DMS 273 (cell line): Measurements from ENCODE around the gene SMAD7.
"Not testable (repeated sequence)": the region's sequence is repeated elsewhere in the genome, so short reads cannot be mapped to it uniquely, and the experiment has no call there.

Source experiments
- DNase-seq: peaks from one replicate; lab custom pipeline; 2025; ENCODE audit not compliant: unreplicated experiment; lab: John Stamatoyannopoulos, UW

The SMAD7 gene

DNA sequence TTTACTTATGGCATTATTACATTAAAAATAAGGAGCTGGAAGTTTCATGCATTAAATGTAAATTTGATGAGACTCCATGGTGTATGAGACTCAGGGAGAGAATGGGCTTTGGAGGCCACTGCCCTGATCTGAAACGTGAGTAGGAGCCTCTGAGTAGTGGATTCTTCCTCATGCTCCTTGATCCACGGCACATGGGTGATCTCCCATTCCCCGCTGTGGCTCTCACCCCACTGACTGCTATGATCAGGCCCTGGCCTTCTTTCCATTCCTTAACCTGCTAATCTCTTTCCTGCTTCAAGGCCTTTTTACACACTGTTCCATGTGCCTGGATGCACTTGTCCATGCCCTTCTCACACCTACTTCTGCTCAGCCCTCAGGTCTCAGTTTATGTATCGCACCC lies 68.4 kb downstream of the SMAD7 start:
- no peak for DNase-seq

DNA sequence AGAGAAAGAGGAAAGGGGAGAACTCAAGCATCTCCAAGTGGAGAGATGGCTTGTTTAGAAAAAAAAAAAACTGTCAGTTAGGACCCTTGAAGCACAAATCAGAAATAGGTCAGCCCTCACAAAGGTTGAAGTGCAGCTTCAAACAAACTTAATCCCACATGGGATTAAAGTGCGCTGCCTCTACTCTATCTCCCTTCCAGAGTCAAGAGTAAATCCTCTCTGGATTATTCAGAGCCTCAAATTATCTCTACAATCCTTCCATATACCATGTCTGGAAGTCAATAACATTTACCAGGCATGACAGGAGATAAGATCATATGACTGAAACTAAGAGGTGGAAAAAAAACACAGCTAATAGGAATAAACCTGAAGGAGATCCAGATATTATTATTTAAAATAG lies 69.8 kb downstream of the SMAD7 start:
- DNase-seq = no peak

DNA sequence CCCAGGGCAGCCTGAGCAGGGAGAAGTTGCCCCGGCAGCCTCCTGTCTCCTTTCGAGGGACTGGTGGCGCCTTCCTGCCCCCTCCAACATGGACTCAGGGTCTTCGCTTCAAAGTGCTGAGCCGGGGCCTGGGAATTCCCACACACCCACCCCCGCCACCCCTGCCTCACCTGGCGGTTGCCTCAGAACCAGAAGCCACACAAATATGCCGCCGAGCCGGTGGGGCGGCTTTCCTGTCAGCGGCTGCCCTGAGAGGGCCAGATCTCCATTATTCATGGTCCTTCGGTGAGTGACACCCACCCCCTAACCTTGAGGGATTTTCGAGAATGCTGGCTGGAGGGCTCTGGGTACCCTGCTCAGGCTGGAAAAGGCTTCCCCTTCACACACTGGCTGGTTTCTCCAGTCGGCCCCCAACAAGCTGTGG lies 71.7 kb downstream of the SMAD7 start:
- DNase-seq = no peak

DNA sequence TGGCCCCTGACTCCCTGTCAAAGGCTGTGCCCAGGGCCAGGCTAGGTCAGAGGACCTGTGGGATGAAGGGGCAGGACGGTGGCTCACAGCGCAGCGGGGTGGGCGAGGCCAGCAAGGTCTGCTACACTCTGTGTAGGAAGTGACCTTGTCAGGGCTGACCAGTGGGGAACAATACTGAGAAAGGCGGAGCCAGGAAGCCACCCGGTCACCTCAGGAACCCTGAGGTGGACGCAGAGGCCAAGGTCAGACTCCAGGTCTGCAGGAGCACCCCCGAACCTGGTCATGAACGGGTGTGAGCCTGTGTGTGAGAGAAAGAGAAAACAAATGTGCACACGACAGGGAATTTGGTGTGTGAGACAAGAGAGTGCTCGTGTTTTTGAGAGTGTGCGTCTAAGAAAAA lies 72.3 kb downstream of the SMAD7 start:
- no peak for DNase-seq

DNA sequence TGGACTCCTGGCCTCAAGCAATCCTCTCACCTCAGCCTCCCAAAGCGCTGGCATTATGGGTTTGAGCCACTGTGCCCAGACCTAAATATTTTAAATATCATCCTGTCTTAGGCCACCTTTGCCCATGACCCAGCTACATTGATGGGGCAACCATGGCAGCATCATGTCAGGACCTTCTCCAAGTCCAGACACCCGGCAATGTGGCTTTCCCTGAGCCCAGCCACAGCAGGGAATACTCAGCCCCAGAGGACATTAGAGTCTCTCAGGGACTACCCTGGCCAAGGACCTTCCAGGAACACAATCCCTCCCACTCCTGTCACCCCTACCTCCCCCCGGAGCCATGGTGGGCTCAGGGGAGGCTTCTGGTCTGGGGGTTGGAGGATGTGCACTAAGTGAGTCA lies 72.8 kb downstream of the SMAD7 start:
- no peak for DNase-seq

DNA sequence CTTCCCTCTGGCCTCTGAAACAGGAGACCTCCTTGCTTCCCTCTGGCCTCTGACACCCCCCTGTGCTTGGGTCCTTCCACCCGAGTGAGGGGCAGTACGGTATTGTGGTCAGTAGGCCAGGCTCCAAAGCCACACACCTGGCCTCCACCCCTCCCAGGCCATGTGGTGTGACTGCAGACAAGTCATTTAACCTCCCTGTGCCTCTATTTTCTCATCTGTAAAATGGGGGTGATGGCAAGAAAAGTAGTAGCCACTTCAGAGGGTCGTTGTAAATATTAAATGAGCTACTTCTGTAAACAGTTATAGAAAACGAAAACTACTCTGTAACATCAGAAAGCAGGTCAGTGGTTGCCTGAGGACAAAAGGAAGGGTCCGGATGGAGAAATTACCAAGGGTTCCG lies 74.2 kb downstream of the SMAD7 start:
- no peak for DNase-seq

DNA sequence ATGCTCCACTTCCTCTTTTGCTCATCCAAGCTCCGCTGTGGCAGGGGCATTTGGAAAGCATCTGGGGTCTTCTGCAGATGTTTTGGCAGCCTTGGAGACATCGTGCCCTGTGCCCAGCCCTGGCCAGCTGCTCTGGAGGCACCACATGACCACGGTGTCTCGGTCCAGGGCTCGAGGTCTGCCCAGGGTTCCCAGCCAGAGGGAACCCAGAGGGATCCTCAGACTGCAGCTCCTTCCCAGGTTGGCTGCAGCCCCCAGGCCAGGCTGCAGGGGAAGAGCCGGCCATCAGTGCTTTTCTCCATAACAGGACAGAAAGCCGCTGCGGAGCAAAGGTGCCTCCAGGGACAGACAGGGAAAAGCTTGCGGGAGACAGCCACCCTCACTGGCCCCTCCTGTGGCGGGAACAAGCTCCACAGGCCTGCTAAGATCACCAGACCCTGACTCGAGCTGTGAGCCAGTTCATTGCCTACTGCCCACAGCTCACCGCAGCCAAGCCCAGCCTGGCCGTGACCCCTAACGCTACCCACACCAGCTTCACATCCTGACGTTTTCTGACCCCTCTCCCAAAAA lies 74.7 kb downstream of the SMAD7 start:
- no peak for DNase-seq

DNA sequence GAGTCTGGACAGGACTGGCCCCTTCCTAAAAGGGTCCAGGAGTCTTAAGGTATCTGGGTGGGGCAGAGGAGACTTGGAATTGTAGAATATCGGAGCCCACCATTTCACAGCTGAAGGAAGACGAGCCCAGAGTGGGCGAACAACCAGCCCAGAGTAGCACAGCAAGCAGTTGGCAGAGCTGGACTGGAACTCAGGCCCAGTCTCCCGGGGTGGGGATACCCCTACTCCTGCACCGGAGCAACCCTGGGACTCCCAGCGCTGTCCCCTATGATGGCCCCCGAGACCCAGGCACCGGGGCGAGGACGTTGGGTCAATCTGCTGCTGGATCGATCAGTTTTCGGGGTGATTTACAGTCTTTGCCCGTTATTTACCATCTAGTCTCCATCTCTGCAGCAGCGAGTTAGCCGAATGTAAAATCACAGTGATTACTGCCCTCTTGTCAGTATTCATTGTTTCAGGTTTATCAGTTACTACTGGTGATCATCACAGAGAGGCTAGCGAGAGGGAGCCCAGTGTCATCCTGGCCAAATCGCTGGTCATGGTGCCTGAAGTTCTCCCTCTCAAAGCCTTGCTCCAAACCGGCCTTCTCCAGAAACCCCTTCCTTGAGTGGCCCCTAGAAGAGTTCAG lies 75.3 kb downstream of the SMAD7 start:
- DNase-seq = no peak

DNA sequence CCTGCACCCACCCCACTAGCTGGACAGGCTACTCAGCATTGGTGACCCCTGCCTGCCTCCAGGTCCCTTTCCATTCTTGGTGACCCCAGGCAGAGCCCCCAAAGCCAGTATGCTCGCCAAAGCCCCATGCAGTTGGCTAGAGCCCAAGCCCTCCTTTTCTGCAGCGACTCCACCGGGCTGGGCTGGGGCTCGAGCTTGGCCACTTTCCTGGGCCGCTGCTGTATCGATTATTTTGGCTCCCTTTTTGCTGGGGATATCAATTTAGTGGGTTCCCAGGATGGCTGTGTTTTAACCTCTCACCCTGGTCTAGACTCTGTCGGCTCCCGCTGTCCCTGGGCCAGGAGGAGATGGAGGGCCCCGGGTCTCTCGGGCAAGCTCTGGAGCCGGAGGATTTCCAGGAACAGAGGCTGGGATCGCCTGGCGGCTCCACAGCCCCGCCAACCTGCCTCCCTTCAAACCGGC lies 76.0 kb downstream of the SMAD7 start:
- DNase-seq = no peak

DNA sequence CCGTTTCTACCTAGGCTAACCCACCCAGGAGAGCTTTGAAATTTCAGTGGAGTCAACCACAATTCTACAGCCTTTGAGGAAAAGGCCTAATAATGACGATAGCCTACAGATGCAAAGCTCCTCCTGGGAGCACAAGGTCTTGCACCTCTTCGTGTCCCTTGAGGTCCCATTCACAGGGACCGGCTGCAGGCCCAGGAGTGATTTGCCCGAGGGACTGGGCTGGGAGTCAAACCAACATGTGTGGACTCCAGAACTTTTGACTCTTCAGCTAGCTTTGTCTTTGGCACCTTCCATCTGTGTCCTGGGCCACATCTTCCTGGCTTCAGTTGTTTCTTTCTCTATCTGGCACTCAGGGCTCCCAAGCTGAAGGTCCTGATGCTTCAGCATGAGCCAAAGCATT lies 76.5 kb downstream of the SMAD7 start:
- DNase-seq = no peak

DNA sequence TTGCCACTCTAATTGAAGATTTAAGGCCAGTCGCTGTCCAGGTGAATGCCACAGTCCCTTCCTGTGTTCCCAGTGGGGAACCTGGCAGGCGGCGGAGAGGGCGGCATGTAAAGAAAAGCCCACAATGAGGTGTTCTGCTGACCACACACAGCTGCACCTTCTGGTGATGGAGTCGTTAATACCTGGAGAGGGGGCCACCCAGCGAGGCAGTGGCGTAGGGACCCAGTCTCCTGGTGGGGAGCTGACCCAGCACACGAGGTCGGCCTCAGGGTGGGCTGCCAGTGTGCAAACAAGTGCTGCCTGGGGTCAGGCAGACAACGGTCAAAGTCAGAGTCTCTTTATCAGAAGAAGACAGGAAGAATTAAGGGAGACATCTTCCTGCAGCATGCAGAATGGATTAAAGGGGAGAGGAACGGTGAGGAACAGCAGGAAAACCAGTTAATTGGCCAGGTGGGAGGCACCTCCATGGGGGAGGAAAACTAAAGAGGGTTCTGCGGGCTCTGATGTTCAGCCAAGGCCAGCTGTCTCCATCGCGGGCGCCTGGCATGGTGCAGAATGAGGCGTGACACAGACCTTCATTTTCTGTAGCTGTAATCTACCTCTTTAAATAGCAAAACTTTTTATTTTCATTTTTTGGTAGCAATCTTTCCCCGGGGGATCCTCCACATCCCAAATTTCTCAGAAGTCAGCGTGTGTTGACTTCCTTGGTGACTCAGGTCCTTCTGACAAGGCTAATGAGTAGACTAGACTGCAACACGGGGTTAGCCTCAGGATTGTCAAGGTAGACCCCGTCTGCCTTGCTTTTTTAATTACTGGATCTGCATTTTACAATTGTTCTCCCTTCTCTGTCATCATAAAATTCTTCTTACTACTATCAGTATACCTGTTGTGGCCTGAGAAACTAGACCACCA lies 78.3 kb downstream of the SMAD7 start:
- DNase-seq = peak; percentile 64

DNA sequence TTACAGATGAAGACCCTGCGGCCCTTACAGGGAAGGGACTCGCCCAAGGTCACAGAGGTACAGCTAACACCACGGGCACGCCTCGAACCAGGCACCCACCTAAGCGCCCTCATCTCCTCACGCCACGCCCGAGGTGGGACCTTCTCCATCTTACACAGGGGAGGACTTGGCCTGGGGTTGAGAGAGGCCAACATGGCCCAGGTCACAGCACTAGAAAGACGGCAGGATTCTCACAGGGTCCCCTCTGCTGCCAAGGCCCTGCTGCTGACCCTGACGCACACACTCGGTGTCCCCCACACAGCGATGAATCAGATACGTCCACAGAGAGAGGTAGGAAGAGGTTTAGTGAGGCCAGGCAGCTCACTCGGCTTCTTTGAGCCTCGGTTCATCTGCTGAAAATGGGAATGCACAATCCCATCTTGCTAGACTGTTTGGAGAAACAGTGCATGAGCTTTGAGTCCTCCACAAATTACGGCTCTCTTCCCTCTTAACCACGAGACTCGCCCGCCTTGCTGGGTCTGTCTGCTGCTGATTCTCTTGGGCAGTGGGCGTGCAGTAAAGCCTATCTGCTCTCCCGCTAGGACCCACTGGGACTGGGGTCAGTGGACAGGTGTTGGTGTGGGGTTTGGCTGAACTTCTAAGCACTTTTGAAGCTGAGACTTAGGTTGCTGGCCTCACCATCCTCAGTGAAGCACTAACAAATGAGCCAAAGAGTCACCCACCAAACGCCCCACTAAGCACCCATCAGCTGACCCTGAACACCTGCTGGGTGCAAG lies 79.2 kb downstream of the SMAD7 start:
- DNase-seq = no peak

DNA sequence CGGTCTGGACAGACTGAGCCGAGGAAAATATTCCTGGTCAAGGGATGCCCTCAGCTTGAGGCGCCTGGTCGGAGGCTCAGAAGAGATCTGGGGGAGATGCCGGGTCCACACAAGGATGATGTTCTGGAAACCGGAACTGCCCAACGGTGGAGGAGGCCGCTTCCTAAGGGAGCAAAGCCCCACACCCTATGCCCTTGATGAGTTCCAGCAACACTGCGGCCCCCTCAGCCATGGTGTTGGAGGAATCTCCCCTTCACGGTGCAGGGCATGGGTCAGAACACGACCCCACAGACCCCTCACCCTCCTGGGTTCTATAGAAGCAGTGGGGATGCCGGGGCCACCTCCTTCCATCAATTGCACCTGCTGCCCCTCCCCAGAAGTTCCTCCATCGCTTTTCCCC lies 79.8 kb downstream of the SMAD7 start:
- not testable (repeated sequence) for DNase-seq
